Measurements from ENCODE around the gene MMRN2.
"Not testable (repeated sequence)": the region's sequence is repeated elsewhere in the genome, so short reads cannot be mapped to it uniquely, and the experiment has no call there.

The MMRN2 gene

DNA sequence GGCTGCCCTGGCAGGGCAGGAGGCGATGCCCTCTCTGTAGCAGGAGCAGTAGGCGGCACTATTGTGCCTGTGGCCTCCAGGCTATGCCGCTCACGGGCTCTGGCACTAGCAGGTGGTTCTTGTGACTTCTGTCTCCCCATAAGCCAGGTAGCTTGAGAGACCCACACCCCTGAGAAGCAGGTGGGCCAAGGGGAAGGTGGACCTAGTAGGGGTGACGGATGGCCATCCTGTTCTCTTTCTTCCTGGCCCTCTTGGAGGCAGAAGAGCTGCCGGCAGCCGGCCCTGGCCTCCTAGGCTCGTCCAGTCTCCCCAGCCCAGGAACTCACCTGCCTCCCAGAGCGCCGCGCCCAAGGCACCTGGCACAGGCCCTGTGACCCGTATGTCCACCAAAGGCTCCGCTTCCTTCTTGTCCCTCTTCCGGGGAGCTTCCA lies 15.4 kb downstream of the MMRN2 start:
- ATAC-seq = no peak

GRCh38 chr10:86941426-86941825 lies 16.0 kb downstream of the MMRN2 start:
- ATAC-seq = no peak
- TF ChIP-seq ZC3H10 (CRISPR knock-in tag; IDR thresholded peaks at IDR 0.05) (no peak), ARNTL (CRISPR knock-in tag; IDR thresholded peaks at IDR 0.05; ENCODE audit: borderline replicate concordance, low read depth) (no peak), OSR1 (CRISPR knock-in tag; IDR thresholded peaks at IDR 0.05) (no peak), RARB (CRISPR knock-in tag; IDR thresholded peaks at IDR 0.05) (no peak), ZNF565 (CRISPR knock-in tag; conservative IDR thresholded peaks at IDR 0.05; ENCODE audit: low read depth) (no peak), PPARA (CRISPR knock-in tag; IDR thresholded peaks at IDR 0.05; ENCODE audit: borderline replicate concordance) (no peak), GLIS3 (CRISPR knock-in tag; IDR thresholded peaks at IDR 0.05) (no peak), ZNF70 (CRISPR knock-in tag; IDR thresholded peaks at IDR 0.05) (no peak), SNAI2 (CRISPR knock-in tag; IDR thresholded peaks at IDR 0.05) (no peak), TOX (CRISPR knock-in tag; IDR thresholded peaks at IDR 0.05; ENCODE audit: borderline replicate concordance) (no peak), CSRNP3 (CRISPR knock-in tag; IDR thresholded peaks at IDR 0.05) (no peak), ZNF8 (CRISPR knock-in tag; IDR thresholded peaks at IDR 0.05) (no peak), ZFP3 (CRISPR knock-in tag; IDR thresholded peaks at IDR 0.05) (no peak), TCF4 (CRISPR knock-in tag; IDR thresholded peaks at IDR 0.05; ENCODE audit: borderline replicate concordance) (no peak), CSDC2 (CRISPR knock-in tag; IDR thresholded peaks at IDR 0.05) (no peak), ZFP30 (CRISPR knock-in tag; IDR thresholded peaks at IDR 0.05) (no peak)
- TF ChIP-seq, protein P1, sequence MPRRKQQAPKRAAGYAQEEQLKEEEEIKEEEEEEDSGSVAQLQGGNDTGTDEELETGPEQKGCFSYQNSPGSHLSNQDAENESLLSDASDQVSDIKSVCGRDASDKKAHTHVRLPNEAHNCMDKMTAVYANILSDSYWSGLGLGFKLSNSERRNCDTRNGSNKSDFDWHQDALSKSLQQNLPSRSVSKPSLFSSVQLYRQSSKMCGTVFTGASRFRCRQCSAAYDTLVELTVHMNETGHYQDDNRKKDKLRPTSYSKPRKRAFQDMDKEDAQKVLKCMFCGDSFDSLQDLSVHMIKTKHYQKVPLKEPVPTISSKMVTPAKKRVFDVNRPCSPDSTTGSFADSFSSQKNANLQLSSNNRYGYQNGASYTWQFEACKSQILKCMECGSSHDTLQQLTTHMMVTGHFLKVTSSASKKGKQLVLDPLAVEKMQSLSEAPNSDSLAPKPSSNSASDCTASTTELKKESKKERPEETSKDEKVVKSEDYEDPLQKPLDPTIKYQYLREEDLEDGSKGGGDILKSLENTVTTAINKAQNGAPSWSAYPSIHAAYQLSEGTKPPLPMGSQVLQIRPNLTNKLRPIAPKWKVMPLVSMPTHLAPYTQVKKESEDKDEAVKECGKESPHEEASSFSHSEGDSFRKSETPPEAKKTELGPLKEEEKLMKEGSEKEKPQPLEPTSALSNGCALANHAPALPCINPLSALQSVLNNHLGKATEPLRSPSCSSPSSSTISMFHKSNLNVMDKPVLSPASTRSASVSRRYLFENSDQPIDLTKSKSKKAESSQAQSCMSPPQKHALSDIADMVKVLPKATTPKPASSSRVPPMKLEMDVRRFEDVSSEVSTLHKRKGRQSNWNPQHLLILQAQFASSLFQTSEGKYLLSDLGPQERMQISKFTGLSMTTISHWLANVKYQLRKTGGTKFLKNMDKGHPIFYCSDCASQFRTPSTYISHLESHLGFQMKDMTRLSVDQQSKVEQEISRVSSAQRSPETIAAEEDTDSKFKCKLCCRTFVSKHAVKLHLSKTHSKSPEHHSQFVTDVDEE (CRISPR knock-in tag; IDR thresholded peaks at IDR 0.05) = no peak
- TF ChIP-seq, protein P2, sequence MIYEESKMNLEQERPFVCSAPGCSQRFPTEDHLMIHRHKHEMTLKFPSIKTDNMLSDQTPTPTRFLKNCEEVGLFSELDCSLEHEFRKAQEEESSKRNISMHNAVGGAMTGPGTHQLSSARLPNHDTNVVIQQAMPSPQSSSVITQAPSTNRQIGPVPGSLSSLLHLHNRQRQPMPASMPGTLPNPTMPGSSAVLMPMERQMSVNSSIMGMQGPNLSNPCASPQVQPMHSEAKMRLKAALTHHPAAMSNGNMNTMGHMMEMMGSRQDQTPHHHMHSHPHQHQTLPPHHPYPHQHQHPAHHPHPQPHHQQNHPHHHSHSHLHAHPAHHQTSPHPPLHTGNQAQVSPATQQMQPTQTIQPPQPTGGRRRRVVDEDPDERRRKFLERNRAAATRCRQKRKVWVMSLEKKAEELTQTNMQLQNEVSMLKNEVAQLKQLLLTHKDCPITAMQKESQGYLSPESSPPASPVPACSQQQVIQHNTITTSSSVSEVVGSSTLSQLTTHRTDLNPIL (CRISPR knock-in tag; IDR thresholded peaks at IDR 0.05; ENCODE audit: low read depth) = no peak

More for the DNA sequence above, 15.4 kb downstream of the MMRN2 start:
- TF ChIP-seq ZC3H10 (CRISPR knock-in tag; IDR thresholded peaks at IDR 0.05) (no peak), TCF4 (CRISPR knock-in tag; IDR thresholded peaks at IDR 0.05; ENCODE audit: borderline replicate concordance) (no peak), ARNTL (CRISPR knock-in tag; IDR thresholded peaks at IDR 0.05; ENCODE audit: borderline replicate concordance, low read depth) (no peak), ZNF8 (CRISPR knock-in tag; IDR thresholded peaks at IDR 0.05) (no peak), GLIS3 (CRISPR knock-in tag; IDR thresholded peaks at IDR 0.05) (no peak), PATZ1 (CRISPR knock-in tag; IDR thresholded peaks at IDR 0.05; ENCODE audit: borderline replicate concordance) (no peak), CSDC2 (CRISPR knock-in tag; IDR thresholded peaks at IDR 0.05) (no peak), ZFP3 (CRISPR knock-in tag; IDR thresholded peaks at IDR 0.05) (no peak), SNAI2 (CRISPR knock-in tag; IDR thresholded peaks at IDR 0.05) (no peak)

DNA sequence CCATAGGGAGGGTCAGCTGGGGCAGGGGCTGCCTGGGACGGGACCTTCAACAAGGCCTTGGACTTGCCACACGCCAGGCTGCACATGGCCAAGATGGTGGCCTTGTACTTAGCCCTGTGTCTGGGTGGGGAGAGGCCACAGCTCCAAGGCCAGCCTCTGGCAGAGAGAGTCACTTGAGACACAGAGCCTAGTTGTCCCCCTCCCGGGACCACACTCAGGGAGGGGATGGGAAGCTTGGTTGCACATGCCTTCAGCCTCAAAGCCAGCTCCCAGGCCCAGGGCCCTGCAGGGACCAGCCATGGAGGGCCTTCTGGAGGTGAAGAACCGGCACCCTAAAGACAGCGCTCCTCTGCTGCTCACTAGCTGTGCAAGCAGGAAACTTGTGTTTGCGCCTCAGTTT lies 16.7 kb downstream of the MMRN2 start:
- TF ChIP-seq ZNF565 (CRISPR knock-in tag; conservative IDR thresholded peaks at IDR 0.05; ENCODE audit: low read depth) = no peak
- no peak for TF ChIP-seq ZFP3 (CRISPR knock-in tag; IDR thresholded peaks at IDR 0.05)
- TF ChIP-seq PPARA (CRISPR knock-in tag; IDR thresholded peaks at IDR 0.05; ENCODE audit: borderline replicate concordance) = no peak
- TF ChIP-seq CSDC2 (CRISPR knock-in tag; IDR thresholded peaks at IDR 0.05) = no peak
- TF ChIP-seq ESRRG (CRISPR knock-in tag; IDR thresholded peaks at IDR 0.05) = no peak
- no peak for TF ChIP-seq ZC3H10 (CRISPR knock-in tag; IDR thresholded peaks at IDR 0.05)
- no peak for TF ChIP-seq ARNTL (CRISPR knock-in tag; IDR thresholded peaks at IDR 0.05; ENCODE audit: borderline replicate concordance, low read depth)
- ATAC-seq = no peak

GRCh38 chr10:86940076-86940475 lies 17.3 kb downstream of the MMRN2 start:
- not testable (repeated sequence) for ATAC-seq

All from SK-N-SH treated with all-trans-retinoic acid at 6 μM for 48 hours (cell line).